SK-N-SH (cell line): ENCODE data around the gene BSX.

Experiments
- JUND ChIP-seq: IDR thresholded peaks from 2 replicates; pipeline ENCODE4 v1.4.0; 2012
- RAD21 ChIP-seq: IDR thresholded peaks from 2 replicates; pipeline ENCODE4 v1.6.1; 2012; ENCODE audit warnings: mild to moderate bottlenecking, low read length
- RFX5 ChIP-seq: IDR thresholded peaks from 2 replicates; pipeline ENCODE4 v1.6.1; 2012; ENCODE audit warnings: mild to moderate bottlenecking, improper control_type of control experiment, low read length

- TF ChIP-seq JUND: no peak
- TF ChIP-seq RAD21: no peak
- no peak for TF ChIP-seq RFX5
Measured at GRCh38 chr11:122951211-122951610, 30.4 kb downstream of the BSX start.
